H9 (cell line): ENCODE data around the gene CNBP. TPM values are rescaled to one million over a fixed set of nuclear protein-coding genes. Genes with fewer than 3 reads are reported as not detected.

ENCODE experiments used
- DNase-seq: peaks from one replicate; pipeline ENCODE4 v3.0.0-alpha.2; 2017
- H2AFZ ChIP-seq: one replicate; pipeline ENCODE4 v1.6.1; 2013; ENCODE audit warnings: mild to moderate bottlenecking, low read length, control low read depth, moderate library complexity
- H2AK5ac ChIP-seq: 2 replicates; pipeline ENCODE4 v1.6.1; 2013; ENCODE audit warnings: low read length, control low read depth, mixed read lengths; ENCODE audit not compliant: insufficient read length
- H2BK120ac ChIP-seq: one replicate; pipeline ENCODE4 v1.6.1; 2013; ENCODE audit warnings: low read depth, mild to moderate bottlenecking, low read length, control low read depth, inconsistent platforms; ENCODE audit not compliant: poor library complexity, severe bottlenecking
- H2BK12ac ChIP-seq: 2 replicates; pipeline ENCODE4 v1.6.1; 2013; ENCODE audit warnings: low read length, control low read depth, mixed read lengths, low read depth; ENCODE audit not compliant: insufficient read length
- H2BK15ac ChIP-seq: 2 replicates; pipeline ENCODE4 v1.6.1; 2013; ENCODE audit warnings: low read depth, low read length, control low read depth
- H2BK20ac ChIP-seq: one replicate; pipeline ENCODE4 v1.6.1; 2013; ENCODE audit warnings: low read depth, mild to moderate bottlenecking, low read length, control low read depth, inconsistent platforms; ENCODE audit not compliant: poor library complexity, severe bottlenecking
- H2BK5ac ChIP-seq: 2 replicates; pipeline ENCODE4 v1.6.1; 2013; ENCODE audit warnings: low read length, control low read depth, mixed read lengths; ENCODE audit not compliant: insufficient read length
- H3K14ac ChIP-seq: 2 replicates; pipeline ENCODE4 v1.6.1; 2013; ENCODE audit warnings: low read length, control low read depth; ENCODE audit not compliant: insufficient read depth
- H3K18ac ChIP-seq: 2 replicates; pipeline ENCODE4 v1.6.1; 2013; ENCODE audit warnings: low read depth, mild to moderate bottlenecking, mixed read lengths, low read length, control low read depth; ENCODE audit not compliant: insufficient read length
- H3K23ac ChIP-seq: 2 replicates; pipeline ENCODE4 v1.6.1; 2013; ENCODE audit warnings: low read length, control low read depth, mixed read lengths, low read depth; ENCODE audit not compliant: insufficient read length
- H3K23me2 ChIP-seq: 2 replicates; pipeline ENCODE4 v1.6.1; 2013; ENCODE audit warnings: low read depth, mild to moderate bottlenecking, mixed read lengths, low read length, control low read depth; ENCODE audit not compliant: insufficient read length, poor library complexity, severe bottlenecking
- H3K27ac ChIP-seq: 2 replicates; pipeline ENCODE4 v1.5.1; 2013; ENCODE audit warnings: low read length, control low read depth, mixed read lengths, low read depth; ENCODE audit not compliant: insufficient read length
- H3K27me3 ChIP-seq: 2 replicates; pipeline ENCODE4 v1.6.1; 2013; ENCODE audit warnings: low read length, control low read depth, inconsistent platforms; ENCODE audit not compliant: insufficient read depth
- H3K4ac ChIP-seq: 2 replicates; pipeline ENCODE4 v1.6.1; 2013; ENCODE audit warnings: low read depth, mild to moderate bottlenecking, control low read depth, inconsistent platforms, low read length, moderate library complexity
- H3K4me1 ChIP-seq: 2 replicates; pipeline ENCODE4 v1.6.1; 2013; ENCODE audit warnings: low read length, control low read depth, inconsistent platforms; ENCODE audit not compliant: insufficient read depth
- H3K4me2 ChIP-seq: 2 replicates; pipeline ENCODE4 v1.6.1; 2013; ENCODE audit warnings: low read length, control low read depth, mixed read lengths; ENCODE audit not compliant: insufficient read length, insufficient read depth
- H3K56ac ChIP-seq: 2 replicates; pipeline ENCODE4 v1.6.1; 2013; ENCODE audit warnings: low read depth, mild to moderate bottlenecking, mixed read lengths, low read length, control low read depth; ENCODE audit not compliant: insufficient read length
- H3K79me1 ChIP-seq: 2 replicates; pipeline ENCODE4 v1.6.1; 2013; ENCODE audit warnings: low read depth, mild to moderate bottlenecking, moderate library complexity, low read length, control low read depth, inconsistent platforms; ENCODE audit not compliant: insufficient read depth, poor library complexity, severe bottlenecking
- H3K79me2 ChIP-seq: 2 replicates; pipeline ENCODE4 v1.6.1; 2013; ENCODE audit warnings: low read length, control low read depth, inconsistent platforms; ENCODE audit not compliant: insufficient read depth
- H3K9ac ChIP-seq: 2 replicates; pipeline ENCODE4 v1.6.1; 2013; ENCODE audit warnings: low read length, control low read depth, mixed read lengths; ENCODE audit not compliant: insufficient read length; ENCODE audit errors: extremely low read depth
- H3K9me3 ChIP-seq: one replicate; pipeline ENCODE4 v1.6.1; 2013; ENCODE audit warnings: low read depth, low read length, inconsistent platforms; ENCODE audit not compliant: control insufficient read depth
- H3T11ph ChIP-seq: one replicate; pipeline ENCODE4 v1.6.1; 2013; ENCODE audit warnings: mild to moderate bottlenecking, low read length, control low read depth, inconsistent platforms
- H4K20me1 ChIP-seq: one replicate; pipeline ENCODE4 v1.6.1; 2013; ENCODE audit not compliant: control insufficient read depth, insufficient read length, insufficient read depth
- H4K5ac ChIP-seq: 2 replicates; pipeline ENCODE4 v1.6.1; 2013; ENCODE audit warnings: low read depth, mild to moderate bottlenecking, mixed read lengths, low read length, control low read depth; ENCODE audit not compliant: insufficient read length
- H4K8ac ChIP-seq: replicated peaks from 2 replicates; pipeline ENCODE4 v1.6.1; 2013; ENCODE audit warnings: low read length, control low read depth, mixed read lengths, low read depth; ENCODE audit not compliant: insufficient read length
- H4K91ac ChIP-seq: 2 replicates; pipeline ENCODE4 v1.6.1; 2013; ENCODE audit warnings: low read depth, mild to moderate bottlenecking, moderate library complexity, mixed read lengths, low read length, control low read depth; ENCODE audit not compliant: insufficient read length
- H3K27ac Mint-ChIP-seq, 3 experiments: 2 replicates in 2 of 3; 3 replicates in 1 of 3; pipeline ENCODE4 v1.8.0; 2020 to 2021; ENCODE audit warnings: mixed read lengths in 3 of 3, mild to moderate bottlenecking in 1 of 3, moderate library complexity in 1 of 3
- H3K27me3 Mint-ChIP-seq: 2 replicates; pipeline ENCODE4 v1.8.0; 2021; ENCODE audit warnings: low read depth, mild to moderate bottlenecking, moderate library complexity, mixed read lengths
- H3K36me3 Mint-ChIP-seq, 3 experiments: 2 replicates in 2 of 3; 3 replicates in 1 of 3; pipeline ENCODE4 v1.8.0; 2020 to 2021; ENCODE audit warnings: low read depth in 3 of 3, mixed read lengths in 3 of 3; ENCODE audit not compliant: insufficient read depth in 1 of 3
- H3K4me1 Mint-ChIP-seq, 2 experiments: 2 replicates each; pipeline ENCODE4 v1.8.0; 2020; ENCODE audit warnings: mixed read lengths in 2 of 2
- H3K4me3 Mint-ChIP-seq, 2 experiments: 2 replicates in 1 of 2; 3 replicates in 1 of 2; pipeline ENCODE4 v1.8.0; 2020 to 2021; ENCODE audit warnings: mild to moderate bottlenecking in 2 of 2, mixed read lengths in 2 of 2, moderate library complexity in 1 of 2
- H3K9me3 Mint-ChIP-seq, 2 experiments: 2 replicates in 1 of 2; 3 replicates in 1 of 2; pipeline ENCODE4 v1.8.0; 2020; ENCODE audit warnings: mild to moderate bottlenecking in 2 of 2, mixed read lengths in 2 of 2, moderate library complexity in 1 of 2
- CTCF ChIP-seq: fragments of 200-600 bp; sonication (generic); conservative IDR thresholded peaks from 3 replicates; pipeline ENCODE4 v1.8.0; 2021; ENCODE audit warnings: antibody characterized with exemption, mild to moderate bottlenecking
- WGBS: extraction: QIAGEN DNeasy Blood & Tissue Kit; methylation state at CpG from one replicate; pipeline ENCODE4 v1.1.7; 2013; ENCODE audit warnings: missing lambda C conversion rate, low lambda C conversion rate, mixed read lengths; ENCODE audit not compliant: insufficient read length; ENCODE audit errors: extremely low coverage; 5-methylcytosine and 5-hydroxymethylcytosine counted together
- total RNA-seq: library from RNA; stranded (reverse); gene quantifications from 2 replicates; pipeline ENCODE4 v1.2.1, GENCODE V29; 2021

CNBP gene
- total RNA-seq, 1 experiment from 2014 or later, result 433 TPM

GRCh38 chr3:129173725-129174124, 10.0 kb downstream of the CNBP start:
- Histone ChIP-seq H2BK5ac (no peak overlapping the region), H3K23ac (no peak overlapping the region), H4K91ac (no peak overlapping the region), H2BK15ac (no peak overlapping the region), H3K9me3 (no peaks in the 10 kb centered on the region), H3K56ac (no peak overlapping the region), H3K23me2 (no peaks in the 10 kb centered on the region), H2BK12ac (no peak overlapping the region), H4K5ac (no peak overlapping the region), H3K79me1 (peaks cover 3% of the 10 kb centered on the region), H3K79me2 (peaks cover 58% of the 10 kb centered on the region), H2AK5ac (no peak overlapping the region), H3K14ac (no peak overlapping the region), H2BK20ac (no peak overlapping the region), H4K8ac (no peak overlapping the region), H2BK120ac (no peak overlapping the region), H3K27me3 (no peaks in the 10 kb centered on the region), H3K9ac (no peak overlapping the region), H3T11ph (no peak overlapping the region), H3K27ac (no peak overlapping the region), H3K4me1 (no peaks in the 10 kb centered on the region; the same call in 1 of the 2 replicates), H2AFZ (no peak overlapping the region), H3K4me2 (no peak overlapping the region), H3K18ac (no peak overlapping the region), H3K4ac (no peak overlapping the region), H4K20me1 (no peaks in the 10 kb centered on the region)
- no peaks in the 10 kb centered on the region for H3K27me3 Mint-ChIP-seq
- WGBS, result 100% methylated on average over 1 of the region's 4 CpGs
- peaks cover 3 to 5% of the 10 kb centered on the region in 2 experiments; a peak in 3 of 4 replicates for H3K4me1 Mint-ChIP-seq
- no peak for TF ChIP-seq CTCF
- DNase-seq, result no peak
- no peaks in the 10 kb centered on the region for H3K9me3 Mint-ChIP-seq
- H3K36me3 Mint-ChIP-seq, result peaks cover 41 to 69% (median 61%) of the 10 kb centered on the region in 3 experiments; a peak in 6 of 7 replicates
- no peak overlapping the region for H3K27ac Mint-ChIP-seq
- no peak overlapping the region for H3K4me3 Mint-ChIP-seq
